HepG2 (cell line): ENCODE measurements around the gene TP53TG5. TPM values are rescaled to one million over a fixed set of nuclear protein-coding genes. Genes with fewer than 3 reads are reported as not detected.

Experiments
- ATF2 ChIP-seq: sonication (generic); formaldehyde crosslinking; IDR thresholded peaks from 2 replicates; pipeline ENCODE4 v1.4.0; 2020; ENCODE audit warnings: missing genetic modification reagents
- DNMT1 ChIP-seq: sonication (generic); formaldehyde crosslinking; IDR thresholded peaks from 2 replicates; pipeline ENCODE4 v1.5.1; 2020; ENCODE audit warnings: mild to moderate bottlenecking, missing genetic modification reagents
- ELK4 ChIP-seq: sonication (generic); formaldehyde crosslinking; IDR thresholded peaks from 2 replicates; pipeline ENCODE4 v1.9.0; 2021; ENCODE audit warnings: missing genetic modification reagents, borderline replicate concordance
- FOXO1 ChIP-seq: sonication (generic); formaldehyde crosslinking; IDR thresholded peaks from 2 replicates; pipeline ENCODE4 v1.4.0; 2020; ENCODE audit warnings: missing genetic modification reagents
- FOXP4 ChIP-seq: sonication (generic); formaldehyde crosslinking; IDR thresholded peaks from 2 replicates; pipeline ENCODE4 v1.4.0; 2020; ENCODE audit warnings: missing genetic modification reagents
- HINFP ChIP-seq: sonication (generic); formaldehyde crosslinking; IDR thresholded peaks from 2 replicates; pipeline ENCODE4 v1.4.0; 2020; ENCODE audit warnings: low read depth, mild to moderate bottlenecking, missing genetic modification reagents
- MNT ChIP-seq: fragments of 450-650 bp; IDR thresholded peaks from 2 replicates; pipeline ENCODE4 v1.6.1; 2016
- SNAI1 ChIP-seq: sonication (generic); formaldehyde crosslinking; IDR thresholded peaks from 2 replicates; pipeline ENCODE4 v1.5.0; 2020; ENCODE audit warnings: mild to moderate bottlenecking, missing genetic modification reagents, borderline replicate concordance
- SP140L ChIP-seq: sonication (generic); formaldehyde crosslinking; IDR thresholded peaks from 2 replicates; pipeline ENCODE4 v1.4.0; 2020; ENCODE audit warnings: missing genetic modification reagents, borderline replicate concordance
- TRIM22 ChIP-seq: fragments of 450-650 bp; IDR thresholded peaks from 2 replicates; pipeline ENCODE4 v1.6.1; 2017
- ZBTB2 ChIP-seq: sonication (generic); formaldehyde crosslinking; IDR thresholded peaks from 2 replicates; pipeline ENCODE4 v1.8.0; 2022; ENCODE audit warnings: low read depth, missing genetic modification reagents
- ZNF512B ChIP-seq: sonication (generic); formaldehyde crosslinking; IDR thresholded peaks from 2 replicates; pipeline ENCODE4 v1.5.1; 2020; ENCODE audit warnings: missing genetic modification reagents, mild to moderate bottlenecking, borderline replicate concordance
- ZNF530 ChIP-seq: sonication (generic); formaldehyde crosslinking; IDR thresholded peaks from 2 replicates; pipeline ENCODE4 v1.5.0; 2020; ENCODE audit warnings: low read depth, mild to moderate bottlenecking, missing genetic modification reagents
- ZNF598 ChIP-seq: sonication (generic); formaldehyde crosslinking; IDR thresholded peaks from 2 replicates; pipeline ENCODE4 v1.5.1; 2020; ENCODE audit warnings: mild to moderate bottlenecking, missing genetic modification reagents, borderline replicate concordance
- polyA plus RNA-seq, 8 experiments: library from polyadenylated mRNA; depleted of rRNA in 3 of 8; stranded (reverse) in 7 of 8; unstranded in 1 of 8; fragments of >200 nt; fragmentation: Illumina TruSeq in 4 of 8; extraction: Trizol in 4 of 8; gene quantifications; 2 replicates each; pipeline versions ENCODE4 v1.2.1 to v1.2.3, GENCODE V29; 2011 to 2016; ENCODE audit warnings: low read depth in 4 of 8, missing spikeins in 1 of 8, mixed read lengths in 1 of 8; ENCODE audit not compliant: insufficient read depth in 1 of 8
- total RNA-seq, 5 experiments: library from RNA; depleted of rRNA; stranded (reverse); fragments of >200 nt; fragmentation: Illumina TruSeq; extraction: Trizol; gene quantifications; 2 replicates each; pipeline ENCODE4 v1.2.3, GENCODE V29; 2016; ENCODE audit warnings: low read depth in 1 of 5

The TP53TG5 gene
- total and polyA plus RNA-seq, 2 of the 13 experiments (the other 11 are each of a cell fraction or from before 2014, with no cell fraction given) = 0.11 TPM; not detected in 1

GRCh38 chr20:45344168-45344860, 33.8 kb downstream of the TP53TG5 start (continued):
- TF ChIP-seq ATF2 (CRISPR knock-in tag) = peak; percentile 21; the same call in 1 of the 2 replicates
- no peak for TF ChIP-seq SNAI1 (CRISPR knock-in tag)
- no peak for TF ChIP-seq TRIM22
- no peak for TF ChIP-seq FOXO1
- TF ChIP-seq ZNF530 (CRISPR knock-in tag) = no peak
- no peak for TF ChIP-seq MNT
- TF ChIP-seq SP140L (CRISPR knock-in tag) = no peak
- TF ChIP-seq ZNF512B (CRISPR knock-in tag) = peak; percentile 48; the same call in 1 of the 2 replicates
- TF ChIP-seq ZBTB2 (CRISPR knock-in tag) = no peak
- TF ChIP-seq FOXP4 = peak; percentile 77
- peak; percentile 93; the same call in 1 of the 2 replicates for TF ChIP-seq ZNF598
- no peak for TF ChIP-seq ELK4 (CRISPR knock-in tag)
- no peak for TF ChIP-seq DNMT1 (CRISPR knock-in tag)
- no peak for TF ChIP-seq HINFP
